Activated CD4-positive, alpha-beta T cell treated with anti-CD3 and anti-CD28 coated beads for 4 hours (primary cell): Measurements from ENCODE around the gene TECTA.

Source experiments
- DNase-seq, 2 donors: peaks; one replicate each; pipeline ENCODE4 v3.0.0-alpha.2; 2020

TECTA gene, protein sequence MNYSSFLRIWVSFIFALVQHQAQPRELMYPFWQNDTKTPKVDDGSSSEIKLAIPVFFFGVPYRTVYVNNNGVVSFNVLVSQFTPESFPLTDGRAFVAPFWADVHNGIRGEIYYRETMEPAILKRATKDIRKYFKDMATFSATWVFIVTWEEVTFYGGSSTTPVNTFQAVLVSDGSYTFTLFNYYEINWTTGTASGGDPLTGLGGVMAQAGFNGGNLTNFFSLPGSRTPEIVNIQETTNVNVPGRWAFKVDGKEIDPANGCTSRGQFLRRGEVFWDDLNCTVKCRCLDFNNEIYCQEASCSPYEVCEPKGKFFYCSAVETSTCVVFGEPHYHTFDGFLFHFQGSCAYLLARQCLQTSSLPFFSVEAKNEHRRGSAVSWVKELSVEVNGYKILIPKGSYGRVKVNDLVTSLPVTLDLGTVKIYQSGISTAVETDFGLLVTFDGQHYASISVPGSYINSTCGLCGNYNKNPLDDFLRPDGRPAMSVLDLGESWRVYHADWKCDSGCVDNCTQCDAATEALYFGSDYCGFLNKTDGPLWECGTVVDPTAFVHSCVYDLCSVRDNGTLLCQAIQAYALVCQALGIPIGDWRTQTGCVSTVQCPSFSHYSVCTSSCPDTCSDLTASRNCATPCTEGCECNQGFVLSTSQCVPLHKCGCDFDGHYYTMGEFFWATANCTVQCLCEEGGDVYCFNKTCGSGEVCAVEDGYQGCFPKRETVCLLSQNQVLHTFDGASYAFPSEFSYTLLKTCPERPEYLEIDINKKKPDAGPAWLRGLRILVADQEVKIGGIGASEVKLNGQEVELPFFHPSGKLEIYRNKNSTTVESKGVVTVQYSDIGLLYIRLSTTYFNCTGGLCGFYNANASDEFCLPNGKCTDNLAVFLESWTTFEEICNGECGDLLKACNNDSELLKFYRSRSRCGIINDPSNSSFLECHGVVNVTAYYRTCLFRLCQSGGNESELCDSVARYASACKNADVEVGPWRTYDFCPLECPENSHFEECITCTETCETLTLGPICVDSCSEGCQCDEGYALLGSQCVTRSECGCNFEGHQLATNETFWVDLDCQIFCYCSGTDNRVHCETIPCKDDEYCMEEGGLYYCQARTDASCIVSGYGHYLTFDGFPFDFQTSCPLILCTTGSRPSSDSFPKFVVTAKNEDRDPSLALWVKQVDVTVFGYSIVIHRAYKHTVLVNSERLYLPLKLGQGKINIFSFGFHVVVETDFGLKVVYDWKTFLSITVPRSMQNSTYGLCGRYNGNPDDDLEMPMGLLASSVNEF (N-terminal part only)

DNA sequence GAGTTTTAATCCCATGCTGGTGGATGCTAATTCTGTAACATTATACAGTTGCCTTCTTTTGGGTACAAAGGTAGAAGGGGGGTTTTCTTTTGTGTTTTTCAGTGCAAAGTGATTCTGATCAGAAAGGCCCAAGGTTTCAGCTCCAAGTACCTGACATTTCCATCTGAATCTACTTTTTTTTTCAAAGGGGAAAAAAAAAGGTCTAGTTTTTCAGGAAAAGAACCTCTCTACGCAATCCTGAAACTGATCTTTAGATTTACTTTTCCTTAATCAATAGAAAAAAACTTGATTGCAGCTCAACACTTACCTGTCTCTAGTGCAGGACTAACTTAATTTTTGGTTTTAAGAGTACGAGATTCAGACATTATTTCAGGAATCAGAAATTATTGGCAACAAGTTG is at the start of gene TECTA:
Gene TECTA (plus strand): TSS at position 301 of the 400 bp plus-strand sequence. CDS start 1,423 bp downstream, outside the sequence.
- DNase-seq, result no peak

DNA sequence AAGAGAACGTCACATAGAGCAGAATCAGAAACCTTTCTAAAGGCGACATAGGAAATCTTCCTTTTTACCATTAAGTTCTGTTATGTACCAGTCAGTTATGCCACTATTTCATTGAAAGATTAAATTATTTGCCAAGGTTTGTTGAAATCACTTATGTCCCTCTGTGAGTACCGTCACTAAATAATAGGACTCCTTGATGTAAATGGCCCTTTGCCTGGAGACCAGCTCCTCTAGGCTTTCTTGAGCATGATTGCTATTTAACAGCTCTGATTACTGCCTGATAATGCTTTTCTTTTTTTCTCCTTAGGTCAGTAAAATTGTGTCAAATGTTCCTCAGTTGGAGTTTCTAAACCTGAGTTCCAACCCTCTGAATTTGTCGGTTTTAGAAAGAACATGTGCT is 47.8 kb upstream of the TECTA start:
- DNase-seq, result no peak

DNA sequence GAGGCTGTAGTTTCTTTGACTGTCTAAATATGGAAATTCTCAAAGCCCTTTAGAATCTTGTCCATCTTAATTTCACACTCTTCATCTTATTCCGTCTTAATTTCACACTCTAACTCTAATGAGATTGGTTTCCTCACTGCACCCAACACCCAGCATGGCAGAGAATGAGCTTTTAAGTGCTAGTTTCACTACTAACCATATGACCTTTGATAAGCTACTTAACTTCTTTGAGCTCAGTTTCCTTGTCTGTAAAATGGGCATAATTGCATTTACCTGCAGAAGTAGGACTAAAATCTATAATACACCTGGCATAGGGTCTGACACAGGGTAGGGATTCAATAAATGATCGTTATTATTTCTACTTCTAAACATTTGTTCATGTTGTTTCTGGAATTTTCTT is 46.8 kb upstream of the TECTA start:
- DNase-seq, result no peak

DNA sequence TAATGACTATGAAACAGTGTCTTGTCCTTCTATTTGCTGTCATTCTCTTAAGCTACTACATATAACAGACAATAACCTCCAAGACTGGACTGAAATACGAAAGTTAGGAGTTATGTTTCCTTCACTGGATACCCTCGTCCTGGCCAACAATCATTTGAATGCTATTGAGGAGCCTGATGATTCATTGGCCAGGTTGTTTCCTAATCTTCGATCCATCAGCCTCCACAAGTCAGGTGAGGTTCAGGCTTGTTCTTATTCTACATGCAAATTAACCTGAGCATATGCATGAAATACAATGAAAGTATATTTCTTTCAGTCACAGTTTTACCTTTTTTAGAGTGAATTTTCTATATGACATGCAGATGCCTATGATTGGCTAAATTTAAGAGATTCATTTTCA is 46.0 kb upstream of the TECTA start:
- no peak for DNase-seq

DNA sequence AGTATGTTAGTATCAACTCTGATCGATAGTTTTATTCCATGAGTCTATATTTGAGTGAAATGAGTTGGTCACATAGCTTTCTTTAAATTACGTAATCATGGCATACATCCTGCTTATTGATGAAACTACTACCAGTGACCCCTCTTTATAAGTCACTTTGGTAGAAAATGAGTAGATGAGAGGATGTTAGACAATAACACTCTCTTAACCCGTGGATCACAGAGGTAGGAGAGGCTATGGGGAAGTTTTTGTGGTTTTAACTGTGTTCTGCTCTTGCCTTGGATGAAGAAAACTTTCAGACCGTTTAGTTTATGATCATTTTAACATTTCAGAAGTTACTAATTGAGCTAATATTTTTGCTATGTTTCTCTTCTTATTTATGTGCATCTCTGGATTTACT is 43.1 kb upstream of the TECTA start:
- DNase-seq, result no peak

DNA sequence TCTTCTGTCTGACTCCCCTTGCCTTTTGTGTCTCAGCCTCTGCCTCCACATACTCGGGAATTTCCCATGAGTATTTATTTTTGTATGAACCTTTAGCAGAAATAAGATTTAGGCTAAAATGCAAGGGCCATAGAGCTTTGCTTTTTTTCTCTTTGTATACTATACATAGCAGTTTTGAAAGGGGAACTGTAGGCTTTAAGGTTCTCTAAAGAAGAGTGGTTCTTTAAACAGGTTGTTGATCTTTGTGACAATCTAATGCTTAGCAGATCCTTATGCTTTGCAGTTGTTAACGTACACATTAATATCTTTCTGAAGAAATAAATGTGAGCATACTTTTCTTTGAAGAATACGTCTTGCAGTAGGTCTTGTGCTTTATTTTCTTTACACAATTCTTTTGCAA is 42.1 kb upstream of the TECTA start:
- DNase-seq, result no peak

DNA sequence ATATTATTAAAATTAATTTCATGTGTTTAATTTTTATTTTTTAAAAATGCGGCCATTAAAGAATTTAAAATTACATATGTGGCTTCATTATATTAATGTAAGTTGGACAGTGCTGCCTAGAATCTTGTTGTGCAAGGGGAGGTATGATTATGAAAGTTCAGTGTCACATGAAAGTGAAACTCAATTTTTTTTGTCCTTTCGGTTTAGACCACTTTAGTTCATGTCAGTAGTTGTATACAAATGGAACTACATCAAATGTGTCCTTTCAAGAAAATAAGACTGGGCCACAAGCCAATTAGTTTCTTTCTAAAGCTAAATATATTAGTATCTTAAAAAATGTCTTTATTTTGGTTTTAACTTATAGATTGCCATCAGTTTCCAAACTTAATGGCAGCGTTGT is 41.4 kb upstream of the TECTA start:
- no peak for DNase-seq

DNA sequence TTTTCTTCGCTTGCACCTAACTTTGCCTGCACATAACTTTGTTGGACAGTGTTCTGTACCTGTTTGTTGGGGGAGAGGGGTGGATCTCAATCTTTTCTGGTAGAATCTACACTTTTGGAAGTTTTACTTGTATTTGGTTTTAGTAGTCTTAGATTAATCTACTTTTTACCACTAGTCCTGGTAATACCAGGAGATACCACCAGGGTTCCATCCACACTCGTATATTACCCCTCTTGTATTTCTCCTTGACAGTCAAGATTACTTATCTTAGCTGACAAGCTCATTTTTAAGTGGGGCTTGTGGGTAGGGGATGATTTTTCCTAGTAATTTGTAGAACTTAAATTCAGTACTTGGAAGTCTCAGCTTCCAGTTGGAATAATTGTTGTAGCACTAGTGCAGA is 37.3 kb upstream of the TECTA start:
- no peak for DNase-seq

DNA sequence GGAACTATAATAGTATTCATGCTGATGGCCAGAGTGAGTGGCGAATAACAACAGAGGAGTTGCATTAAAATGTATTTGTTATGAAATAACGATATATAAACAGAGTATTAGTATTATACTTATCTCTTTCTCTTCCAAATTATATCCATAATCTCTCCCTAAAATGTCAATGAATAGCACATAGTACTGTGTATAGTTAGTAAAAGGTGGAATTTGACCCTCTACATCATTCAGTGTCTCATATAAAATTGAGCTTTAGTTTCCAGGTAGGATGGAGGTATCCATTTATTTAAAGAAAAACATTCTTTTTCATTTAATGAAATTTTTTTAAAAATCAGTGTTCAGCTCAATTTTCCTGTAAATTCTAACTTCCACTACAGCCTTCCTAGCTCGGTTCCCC is 34.4 kb upstream of the TECTA start:
- DNase-seq, result no peak

DNA sequence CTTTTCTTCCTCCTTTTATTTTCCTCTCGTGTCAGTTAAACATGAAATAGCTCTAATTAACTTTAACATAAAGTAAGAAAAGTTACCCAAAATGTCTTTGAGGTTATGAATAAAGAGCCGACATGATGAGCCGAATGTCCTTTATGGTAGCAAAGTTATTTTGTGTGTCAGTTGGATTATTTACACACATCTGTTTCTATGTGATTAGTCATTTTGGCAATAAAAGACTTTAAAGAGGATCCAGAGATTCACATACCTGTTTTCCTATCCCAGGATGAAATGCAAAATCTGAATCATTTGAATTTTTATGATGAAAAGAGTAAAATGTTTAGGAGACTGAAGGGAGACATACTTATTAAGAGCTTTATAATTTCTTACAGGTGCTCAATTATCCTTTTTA is 34.0 kb upstream of the TECTA start:
- DNase-seq, result no peak

DNA sequence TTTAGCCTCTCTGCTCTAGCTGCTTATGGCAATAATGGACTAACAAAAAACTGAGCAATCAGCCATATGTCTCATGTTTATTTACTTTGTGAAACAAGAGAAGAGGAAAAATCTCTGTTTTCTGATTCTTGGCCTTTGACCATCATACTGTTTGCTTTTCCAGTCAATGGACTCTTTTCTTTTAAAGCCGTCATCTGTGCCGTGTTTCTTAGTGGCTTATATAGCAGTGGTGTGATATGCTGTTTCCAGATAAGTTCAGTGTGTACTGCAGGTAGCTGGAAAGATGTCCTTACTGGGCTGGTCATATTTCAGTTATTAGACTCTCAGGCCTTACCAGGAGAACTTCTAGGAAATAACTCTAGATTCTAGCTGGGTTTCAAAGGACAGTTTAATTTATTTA is 33.6 kb upstream of the TECTA start:
- no peak for DNase-seq

DNA sequence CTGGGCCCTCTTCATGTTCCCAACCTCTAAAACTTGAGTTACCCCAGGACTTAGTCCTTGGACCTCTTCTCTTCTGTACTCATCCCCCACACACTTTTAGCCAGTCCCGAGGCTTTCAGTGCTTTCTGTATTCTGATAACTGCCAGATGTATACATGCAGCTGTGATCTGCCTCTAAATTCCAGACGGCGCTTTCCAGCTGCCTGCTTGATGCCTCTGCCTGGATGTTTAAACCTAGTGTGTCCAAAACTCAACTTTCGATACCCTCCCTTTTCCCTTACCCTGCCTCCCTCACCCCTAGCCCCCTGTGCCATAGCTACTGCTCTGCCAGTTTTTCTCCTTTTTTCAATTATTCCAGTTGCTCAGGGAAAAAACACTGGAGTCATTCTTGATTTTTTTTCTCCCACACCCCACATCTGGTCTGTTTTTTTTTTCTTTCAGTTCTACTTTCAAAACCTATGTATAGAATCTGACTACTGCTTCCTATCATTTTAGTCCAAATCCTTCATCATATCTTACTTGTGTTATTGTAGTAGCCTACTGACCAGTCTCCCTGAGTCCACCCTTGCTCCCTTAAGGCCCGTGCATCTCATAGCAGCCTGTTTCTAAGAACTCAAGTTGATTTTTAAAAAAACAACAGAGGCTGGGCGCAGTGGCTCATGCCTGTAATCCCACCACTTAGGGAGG is 32.9 kb upstream of the TECTA start:
- no peak for DNase-seq

DNA sequence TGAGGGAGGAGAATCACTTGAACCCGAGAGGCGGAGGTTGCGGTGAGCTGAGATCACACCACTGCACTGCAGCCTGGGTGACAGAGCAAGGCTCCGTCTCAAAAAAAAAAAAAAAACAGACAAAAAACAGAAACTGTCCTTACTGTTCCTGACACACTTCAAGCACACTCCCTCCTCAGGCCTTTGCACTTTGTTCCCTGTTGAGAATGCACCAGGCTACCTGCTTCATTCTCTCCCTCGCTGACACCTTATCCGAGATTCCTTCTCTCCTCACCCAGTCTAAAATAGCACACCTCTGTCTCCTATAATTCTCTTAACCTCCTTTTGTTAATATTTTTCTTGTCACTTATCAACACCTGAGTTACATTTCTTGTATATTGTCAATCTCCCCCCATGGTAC is 32.3 kb upstream of the TECTA start:
- DNase-seq, result no peak

DNA sequence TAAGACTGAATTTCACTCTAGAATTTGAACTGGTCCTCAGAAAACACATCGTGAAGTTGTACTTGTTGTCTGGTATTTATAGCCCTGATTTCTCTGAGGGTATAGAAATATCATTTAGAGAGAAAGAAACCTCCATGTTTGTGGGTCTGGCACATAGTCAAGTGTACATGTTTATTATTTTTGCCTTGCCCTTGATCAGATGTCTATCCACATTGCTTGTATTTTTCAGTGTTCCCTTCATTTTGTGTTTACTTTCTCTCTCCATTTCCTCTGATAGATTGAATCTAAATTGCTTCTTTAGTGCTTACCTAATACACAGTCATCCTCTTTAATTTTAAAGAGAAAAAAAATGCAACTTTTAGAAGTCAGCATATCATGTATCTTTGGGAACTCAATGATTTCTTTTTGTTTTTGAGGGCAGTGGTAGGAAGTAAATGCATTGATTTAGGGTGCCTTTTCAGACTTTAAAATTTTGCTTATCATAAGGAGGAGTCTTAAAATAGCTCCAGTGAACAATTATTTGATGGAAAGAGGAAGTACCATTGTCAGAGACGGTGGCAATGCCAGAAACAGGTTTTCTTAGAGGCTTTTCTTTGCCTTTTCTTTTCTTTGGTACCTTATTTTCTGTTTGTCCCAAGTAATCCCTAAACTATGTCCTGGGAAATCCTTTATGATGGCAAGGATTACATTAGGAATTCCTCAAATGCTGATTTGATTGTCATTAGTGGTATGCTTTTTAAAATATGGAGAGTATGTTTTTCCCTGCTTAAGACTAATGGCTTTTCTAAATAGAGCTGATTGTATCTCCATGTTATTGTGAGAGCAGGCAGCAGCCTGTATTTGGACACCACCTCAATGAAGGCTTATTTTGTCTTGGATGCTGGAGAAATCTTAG is 29.8 kb upstream of the TECTA start:
- no peak for DNase-seq

DNA sequence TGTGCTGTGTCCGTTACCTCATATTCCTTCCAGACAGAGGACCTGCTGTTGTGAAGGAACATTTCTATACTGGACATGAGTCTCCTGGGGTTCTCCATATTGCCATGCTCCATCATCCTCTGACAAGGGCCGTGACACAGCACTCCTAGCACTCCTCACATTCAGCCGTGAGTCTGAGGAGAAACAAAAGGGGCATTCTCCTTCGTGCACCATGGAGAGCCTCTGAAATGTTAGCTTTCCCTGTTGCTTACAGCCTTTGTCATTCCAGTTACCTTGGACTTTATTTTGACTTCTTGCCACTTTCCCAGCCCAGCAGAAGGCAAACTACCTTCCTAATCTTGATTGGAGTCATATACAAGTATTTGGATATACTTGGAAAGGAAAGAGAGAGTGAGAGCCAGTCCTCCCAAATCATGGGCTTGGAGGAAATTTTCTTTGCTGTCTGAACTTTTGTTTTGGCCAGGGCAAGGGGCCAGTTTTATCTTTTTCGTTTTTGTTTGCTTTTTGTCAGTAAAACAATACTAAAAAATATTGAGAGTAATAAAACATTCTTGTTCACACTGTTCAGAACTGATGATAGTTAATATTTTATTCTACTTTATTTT is 29.1 kb upstream of the TECTA start:
- DNase-seq, result no peak

DNA sequence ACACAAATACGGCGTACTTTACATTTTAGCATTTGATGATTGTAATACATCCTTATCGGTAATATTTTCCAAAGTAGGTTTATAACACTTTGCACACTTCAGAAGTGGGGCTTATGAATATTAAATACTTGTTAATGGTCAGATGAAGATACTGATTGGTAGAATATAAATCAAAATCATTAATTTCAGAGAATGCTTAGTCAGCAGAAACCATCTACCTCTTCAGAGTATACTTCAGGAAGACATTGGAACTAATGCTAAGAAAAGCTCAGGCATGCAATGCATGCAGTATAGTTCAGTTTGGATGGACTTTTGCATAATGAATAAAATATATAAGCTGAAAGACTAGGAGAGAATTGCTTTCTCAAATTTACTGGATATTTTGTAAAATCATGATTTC is 19.7 kb upstream of the TECTA start:
- no peak for DNase-seq

DNA sequence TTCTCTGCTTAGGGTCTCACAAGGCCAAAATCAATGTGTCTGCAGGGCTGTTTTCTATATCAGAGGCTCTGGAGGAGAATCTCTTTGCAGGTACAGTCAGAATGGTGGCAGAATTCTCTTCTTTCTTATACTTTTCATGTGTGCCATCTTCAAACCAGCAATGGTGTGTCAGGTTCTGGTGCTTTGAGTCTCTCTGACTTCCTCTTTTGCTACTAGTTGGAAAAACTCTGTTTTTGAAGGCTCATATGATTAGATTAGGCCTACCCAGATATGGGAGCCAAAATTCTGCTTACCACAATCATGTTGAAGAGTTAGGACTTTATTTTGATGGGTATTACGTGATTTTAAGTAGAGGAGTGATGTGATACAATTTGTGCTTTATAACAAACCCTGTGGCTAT is 18.8 kb upstream of the TECTA start:
- no peak for DNase-seq

DNA sequence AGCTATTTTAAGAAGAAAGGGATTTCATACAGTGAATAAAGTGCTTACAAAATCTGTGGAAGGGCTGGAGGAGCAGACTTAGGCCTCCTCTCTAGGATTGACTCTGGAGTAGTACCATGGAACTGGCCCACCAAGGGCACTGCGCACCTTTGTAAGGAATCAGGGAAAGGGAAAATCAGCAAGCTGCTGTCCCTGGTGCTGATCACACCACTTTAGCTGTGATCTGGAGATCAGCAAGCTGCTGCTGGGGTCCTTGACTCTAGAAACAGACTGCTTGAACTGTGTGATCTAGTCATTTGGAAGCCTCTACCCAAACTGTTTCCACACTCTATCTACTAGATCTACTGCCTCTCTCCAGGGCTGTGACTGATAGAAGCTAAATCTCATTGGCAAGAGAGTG is 18.4 kb upstream of the TECTA start:
- no peak for DNase-seq

DNA sequence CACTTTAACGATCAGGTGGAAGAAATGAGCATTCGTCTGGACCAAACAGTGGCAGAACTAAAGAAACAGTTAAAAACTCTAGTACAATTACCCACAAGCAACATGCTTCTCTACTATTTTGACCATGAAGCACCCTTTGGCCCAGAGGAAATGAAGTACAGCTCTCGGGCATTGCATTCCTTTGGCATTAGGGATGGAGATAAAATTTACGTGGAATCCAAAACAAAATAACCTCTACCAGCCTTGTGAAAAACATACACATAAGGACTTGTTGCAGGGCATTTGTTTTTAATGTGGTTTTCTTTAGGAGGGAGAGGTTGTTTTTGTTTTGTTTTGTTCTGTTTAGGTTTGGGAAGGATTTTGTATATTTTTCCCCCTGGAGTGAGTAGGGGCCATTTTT is 14.2 kb upstream of the TECTA start:
- DNase-seq, result no peak

DNA sequence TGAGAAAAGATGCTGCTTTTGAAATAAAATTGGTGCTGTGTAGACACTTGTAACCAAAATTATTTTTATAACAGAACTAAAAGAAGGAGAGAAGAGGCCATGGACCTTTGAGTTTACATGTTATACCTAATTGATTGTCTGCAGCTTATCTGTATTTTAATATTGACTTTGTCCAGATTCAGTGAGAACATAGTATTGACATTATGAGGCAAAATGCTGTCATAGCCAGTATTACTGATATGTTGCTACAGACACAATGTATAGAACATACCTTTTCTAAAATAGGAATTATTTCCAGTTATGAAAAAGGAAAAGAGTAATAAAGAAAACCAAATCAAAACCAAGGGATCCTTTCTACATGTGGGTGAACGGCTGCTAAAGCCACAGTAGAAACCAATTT is 11.5 kb upstream of the TECTA start:
- no peak for DNase-seq

DNA sequence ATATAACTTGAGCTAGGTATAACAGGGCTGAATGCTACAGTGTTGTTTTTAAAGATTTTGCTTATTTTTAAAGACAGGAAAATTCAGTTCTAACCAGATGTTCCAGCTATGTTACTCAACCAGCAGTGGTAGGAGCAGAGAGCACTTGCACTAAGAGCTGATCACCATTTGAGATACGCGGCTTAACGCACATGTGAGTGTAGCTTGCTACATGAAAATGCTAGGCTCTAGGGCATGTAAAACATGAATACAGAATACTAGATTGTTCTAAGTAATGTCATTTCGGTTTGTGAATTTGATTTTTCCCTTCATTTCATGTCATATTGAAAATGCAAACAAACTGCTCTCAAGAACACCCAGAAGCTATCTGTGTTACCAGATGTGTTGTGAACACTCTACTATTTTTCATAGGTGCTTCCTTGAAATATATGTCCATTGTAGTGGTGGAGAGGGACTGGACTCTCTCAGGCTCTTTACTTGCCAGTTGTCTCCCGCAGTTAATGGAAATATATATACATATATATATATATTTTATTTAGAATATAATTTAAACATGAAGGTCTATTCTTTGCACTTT is 10.8 kb upstream of the TECTA start:
- no peak for DNase-seq
